Activated naive CD8-positive, alpha-beta T cell treated with anti-CD3 and anti-CD28 coated beads for 36 hours (primary cell): ENCODE measurements around the gene C1orf122. TPM values are rescaled to one million over a fixed set of nuclear protein-coding genes. Genes with fewer than 3 reads are reported as not detected.

Experiments used
- DNase-seq: peaks from one replicate; pipeline ENCODE4 v3.0.0; 2021
- H3K27ac Mint-ChIP-seq: one replicate; pipeline ENCODE4 v1.8.0; 2022; ENCODE audit warnings: mild to moderate bottlenecking, moderate library complexity, mixed read lengths
- H3K27me3 Mint-ChIP-seq: one replicate; pipeline ENCODE4 v1.8.0; 2022; ENCODE audit warnings: mild to moderate bottlenecking, mixed read lengths
- H3K36me3 Mint-ChIP-seq: one replicate; pipeline ENCODE4 v1.8.0; 2021; ENCODE audit warnings: mild to moderate bottlenecking, mixed read lengths
- H3K4me1 Mint-ChIP-seq: one replicate; pipeline ENCODE4 v1.8.0; 2021; ENCODE audit warnings: mixed read lengths
- H3K4me3 Mint-ChIP-seq: one replicate; pipeline ENCODE4 v1.8.0; 2022; ENCODE audit warnings: mild to moderate bottlenecking, moderate library complexity, mixed read lengths
- H3K9me3 Mint-ChIP-seq: one replicate; pipeline ENCODE4 v1.8.0; 2022; ENCODE audit warnings: mixed read lengths
- total RNA-seq, 2 experiments: library from RNA; stranded (reverse); gene quantifications; one replicate each; pipeline ENCODE4 v1.2.3, GENCODE V29; 2021

C1orf122 gene
- total RNA-seq, 2 experiments from 2014 or later, result 26.1 to 27.7 TPM

DNA sequence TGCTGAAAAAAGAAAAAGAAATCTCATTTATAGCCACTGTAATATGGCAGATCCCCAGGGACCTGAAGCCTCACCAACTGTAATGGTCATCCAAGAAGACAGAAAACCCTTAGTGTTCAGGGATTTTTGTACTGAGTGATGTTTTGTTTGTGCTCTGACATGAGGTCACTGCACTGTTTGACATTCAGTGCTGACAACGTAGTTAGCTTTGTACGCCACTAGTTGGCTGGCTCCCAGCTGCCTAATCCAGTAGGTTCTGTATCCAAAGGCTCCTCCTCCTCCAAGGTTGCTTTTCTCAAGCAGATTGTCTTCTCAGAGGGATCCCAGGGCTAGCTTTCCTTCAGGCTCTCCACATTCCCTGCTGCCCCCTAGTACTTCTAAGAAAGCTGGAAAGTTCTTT lies 9.9 kb downstream of the C1orf122 start:
- H3K27ac Mint-ChIP-seq, result no peak overlapping the region
- no peaks in the 10 kb centered on the region for H3K27me3 Mint-ChIP-seq
- no peak overlapping the region for H3K4me3 Mint-ChIP-seq

DNA sequence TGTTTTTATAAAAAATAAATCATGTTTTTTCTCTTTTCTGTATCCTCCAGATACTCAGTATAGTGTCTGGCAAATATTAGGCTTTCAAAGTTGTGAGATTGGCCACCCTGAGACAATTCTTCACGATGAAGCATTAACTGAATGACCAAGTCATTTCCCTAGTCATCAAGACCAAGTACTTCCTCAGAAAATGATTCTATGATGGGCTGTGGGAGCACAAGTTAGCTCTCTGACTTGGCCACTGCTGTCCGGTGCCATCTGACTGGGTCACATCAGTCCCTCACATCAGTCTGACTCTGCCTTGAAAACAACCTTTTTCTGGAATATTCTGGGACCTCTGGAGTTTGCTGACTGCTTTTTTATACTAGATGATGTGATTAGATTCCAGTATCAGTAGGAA lies 13.9 kb downstream of the C1orf122 start:
- Mint-ChIP-seq H3K9me3 (no peaks in the 10 kb centered on the region), H3K4me1 (peaks cover 14% of the 10 kb centered on the region), H3K36me3 (peaks cover 14% of the 10 kb centered on the region), H3K27me3 (no peaks in the 10 kb centered on the region), H3K4me3 (no peak overlapping the region), H3K27ac (no peak overlapping the region)
- no peak for DNase-seq

More for the DNA sequence above, 9.9 kb downstream of the C1orf122 start:
- no peak for DNase-seq
- Mint-ChIP-seq H3K4me1 (no peaks in the 10 kb centered on the region), H3K9me3 (no peaks in the 10 kb centered on the region), H3K36me3 (peaks cover 8% of the 10 kb centered on the region)

DNA sequence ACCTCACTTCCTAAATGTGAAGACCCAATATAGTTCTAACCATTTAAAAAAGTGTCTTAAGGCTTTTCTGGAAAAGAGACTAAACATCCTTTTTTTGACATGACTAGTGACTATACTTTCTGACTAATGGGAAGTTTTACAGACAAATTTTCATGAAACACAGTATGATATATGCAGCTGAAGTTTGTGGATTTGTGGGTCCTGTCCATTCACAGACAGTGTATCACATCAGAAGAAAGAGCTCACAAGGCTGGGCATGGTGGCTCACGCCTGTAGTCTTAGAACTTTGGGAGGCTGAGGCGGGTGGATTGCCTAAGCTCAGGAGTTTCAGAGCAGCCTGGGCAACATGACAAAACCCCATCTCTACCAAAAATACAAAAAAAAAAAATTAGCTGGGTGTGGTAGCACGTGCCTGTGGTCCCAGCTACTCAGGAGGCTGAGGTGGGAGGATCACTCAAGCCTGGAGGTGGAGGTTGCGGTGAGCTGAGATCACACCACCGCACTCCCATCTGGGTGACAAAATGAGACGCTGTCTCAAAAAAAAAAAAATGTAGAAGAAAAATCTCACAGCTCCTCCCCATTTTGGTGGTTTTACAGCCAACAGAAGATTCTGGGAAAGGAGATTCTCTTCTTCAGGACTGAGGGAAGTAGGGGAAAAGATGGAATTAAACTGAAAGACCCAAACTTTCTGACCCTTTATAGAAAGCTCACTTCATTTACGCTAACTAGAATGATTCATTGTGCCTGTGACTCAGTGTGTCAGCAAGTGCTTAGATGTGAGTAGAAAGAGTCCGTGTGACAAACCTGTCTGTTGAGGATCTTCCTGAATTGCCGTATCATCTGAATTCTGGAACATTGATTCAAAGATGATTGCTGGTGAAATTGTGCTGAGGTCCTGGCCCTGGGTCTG lies 15.6 kb downstream of the C1orf122 start:
- no peak for DNase-seq
- Mint-ChIP-seq H3K27ac (no peak overlapping the region), H3K27me3 (no peaks in the 10 kb centered on the region), H3K4me1 (peaks cover 18% of the 10 kb centered on the region), H3K36me3 (peaks cover 22% of the 10 kb centered on the region), H3K9me3 (no peaks in the 10 kb centered on the region), H3K4me3 (no peak overlapping the region)

DNA sequence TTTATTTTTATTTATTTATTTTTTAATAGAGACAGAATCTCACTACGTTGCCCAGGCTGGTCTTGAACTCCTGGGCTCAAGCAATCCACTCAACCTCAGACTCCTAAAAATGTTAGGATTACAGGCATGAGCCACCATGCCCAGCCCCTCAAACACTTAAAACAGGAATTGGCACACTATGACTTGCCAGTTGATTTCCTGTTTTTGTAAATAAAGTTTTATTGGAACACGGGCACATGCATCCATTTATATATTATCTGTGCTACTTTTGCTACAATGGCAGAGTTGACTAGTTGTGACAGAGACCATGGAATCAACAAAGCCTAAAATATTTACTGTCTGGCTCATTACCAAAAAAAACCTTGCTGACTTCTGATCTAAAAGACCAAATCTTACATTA lies 16.4 kb downstream of the C1orf122 start:
- Mint-ChIP-seq H3K9me3 (no peaks in the 10 kb centered on the region), H3K36me3 (peaks cover 22% of the 10 kb centered on the region), H3K4me1 (peaks cover 18% of the 10 kb centered on the region), H3K4me3 (no peak overlapping the region), H3K27me3 (no peaks in the 10 kb centered on the region), H3K27ac (no peak overlapping the region)
- no peak for DNase-seq

DNA sequence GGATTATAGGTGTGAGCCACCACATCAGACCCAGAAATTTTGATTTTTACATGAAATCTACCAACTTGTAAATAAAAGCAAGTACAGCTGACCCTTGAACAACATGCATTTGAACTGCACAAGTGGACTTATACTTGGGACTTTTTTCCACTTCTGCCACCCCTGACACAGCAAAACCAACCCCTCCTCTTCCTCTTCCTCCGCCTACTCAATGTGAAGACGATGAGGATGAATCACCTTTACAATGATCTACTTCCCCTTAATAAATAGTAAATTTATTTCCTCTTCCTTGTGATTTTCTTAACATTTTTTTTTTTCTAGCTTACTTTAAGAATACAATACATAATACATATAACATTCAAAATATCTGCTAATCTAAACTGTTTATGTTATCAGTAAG lies 17.9 kb downstream of the C1orf122 start:
- H3K4me3 Mint-ChIP-seq, result no peak overlapping the region
- H3K36me3 Mint-ChIP-seq, result peaks cover 21% of the 10 kb centered on the region
- peaks cover 18% of the 10 kb centered on the region for H3K4me1 Mint-ChIP-seq
- H3K27me3 Mint-ChIP-seq, result no peaks in the 10 kb centered on the region
- H3K27ac Mint-ChIP-seq, result peak overlapping the region; percentile 52
- no peak for DNase-seq
- H3K9me3 Mint-ChIP-seq, result no peaks in the 10 kb centered on the region

DNA sequence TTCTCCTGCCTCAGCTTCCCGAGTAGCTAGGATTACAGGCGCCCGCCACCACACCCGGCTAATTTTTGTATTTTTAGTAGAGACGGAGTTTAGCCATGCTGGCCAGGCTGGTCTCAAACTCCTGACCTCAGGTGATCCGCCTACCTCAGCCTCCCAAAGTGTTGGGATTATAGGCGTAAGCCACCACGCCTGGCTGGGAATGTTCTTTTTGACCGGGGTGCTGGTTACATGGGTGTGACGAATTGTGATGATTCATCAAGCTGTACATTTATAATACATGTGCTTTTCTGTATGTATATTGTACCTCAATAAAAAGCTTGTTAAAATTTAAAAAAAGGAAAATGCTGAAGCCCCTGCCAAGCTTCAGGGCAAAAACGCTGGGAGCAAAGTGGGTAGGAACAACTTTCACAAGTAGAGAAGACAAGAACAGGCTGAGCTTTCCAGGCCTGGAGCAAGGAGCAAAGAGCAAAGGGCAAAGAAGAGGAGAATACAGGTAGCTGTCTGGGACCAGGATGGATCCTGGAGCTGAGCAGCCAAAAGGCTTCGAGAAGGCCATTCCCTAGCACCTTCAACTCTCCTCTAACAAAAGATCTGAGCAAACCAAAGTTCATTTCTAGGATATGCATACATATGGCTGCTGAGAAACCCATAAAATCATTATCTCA lies 21.0 kb downstream of the C1orf122 start:
- H3K27me3 Mint-ChIP-seq, result no peaks in the 10 kb centered on the region
- H3K27ac Mint-ChIP-seq, result no peak overlapping the region
- peaks cover 18% of the 10 kb centered on the region for H3K4me1 Mint-ChIP-seq
- no peak overlapping the region for H3K4me3 Mint-ChIP-seq
- H3K9me3 Mint-ChIP-seq, result no peaks in the 10 kb centered on the region
- no peak for DNase-seq
- H3K36me3 Mint-ChIP-seq, result peaks cover 19% of the 10 kb centered on the region

DNA sequence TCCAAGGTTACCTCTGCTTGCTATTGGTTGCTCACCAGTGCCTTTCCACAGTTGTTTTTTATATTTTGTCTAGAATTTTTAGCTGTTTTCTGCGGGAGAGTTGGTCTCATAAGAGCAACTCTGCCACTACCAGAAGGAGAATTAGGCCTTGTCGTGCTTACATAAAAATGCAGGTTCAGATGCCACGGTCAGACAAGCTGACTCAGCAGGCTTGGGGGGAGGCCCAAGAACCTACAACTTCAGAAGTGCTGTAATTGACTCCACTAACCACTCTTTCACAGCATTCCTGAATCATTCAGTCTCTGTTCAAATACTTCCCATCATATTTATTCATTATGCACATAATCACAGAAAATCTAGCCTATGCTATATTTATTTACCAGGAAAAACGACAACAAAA lies 23.5 kb downstream of the C1orf122 start:
- Mint-ChIP-seq H3K27ac (no peak overlapping the region), H3K4me1 (peaks cover 6% of the 10 kb centered on the region), H3K27me3 (no peaks in the 10 kb centered on the region), H3K36me3 (peaks cover 19% of the 10 kb centered on the region), H3K4me3 (no peak overlapping the region), H3K9me3 (no peaks in the 10 kb centered on the region)
- DNase-seq, result no peak

DNA sequence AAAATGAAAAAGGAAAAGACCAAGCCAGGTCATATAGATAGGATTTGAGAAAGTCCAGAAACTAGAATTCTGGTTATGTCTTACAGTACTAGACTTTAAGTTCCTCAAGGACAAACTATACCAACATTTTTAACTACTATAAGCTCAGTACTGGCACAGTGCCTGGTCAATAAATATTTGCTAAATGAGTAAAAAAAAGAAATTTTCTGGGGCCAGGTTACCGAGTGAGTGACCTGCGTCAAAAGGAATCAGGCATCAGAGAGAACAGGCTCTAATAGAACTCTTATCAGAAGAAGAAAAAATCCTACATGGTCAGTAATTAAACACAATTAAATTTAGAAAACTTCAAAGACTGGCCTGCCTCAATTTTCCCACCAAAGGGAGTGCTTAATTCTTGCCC lies 24.2 kb downstream of the C1orf122 start:
- Mint-ChIP-seq H3K4me1 (peaks cover under 1% of the 10 kb centered on the region), H3K4me3 (no peak overlapping the region), H3K9me3 (no peaks in the 10 kb centered on the region), H3K27ac (no peak overlapping the region), H3K36me3 (peaks cover 15% of the 10 kb centered on the region), H3K27me3 (no peaks in the 10 kb centered on the region)
- DNase-seq, result no peak

DNA sequence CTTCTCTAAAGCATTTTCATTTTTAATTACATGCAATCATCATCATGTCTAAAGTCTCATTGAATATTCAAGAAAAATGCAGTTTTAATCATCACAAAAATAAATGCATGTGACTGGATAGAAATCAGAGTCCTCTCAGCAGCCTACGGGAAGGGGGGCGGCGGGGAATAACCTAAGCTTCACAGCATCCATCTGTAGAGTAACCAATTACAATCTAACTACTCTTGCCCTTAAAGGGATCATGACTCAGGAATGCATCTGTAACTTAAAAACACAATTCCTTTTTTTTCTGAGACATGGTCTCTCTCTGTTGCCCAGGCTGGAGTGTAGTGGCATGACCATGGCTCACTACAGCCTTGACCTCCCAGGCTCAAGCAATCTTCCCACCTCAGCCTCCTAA lies 29.2 kb downstream of the C1orf122 start:
- DNase-seq, result no peak
- Mint-ChIP-seq H3K27me3 (no peaks in the 10 kb centered on the region), H3K9me3 (no peaks in the 10 kb centered on the region), H3K36me3 (peaks cover 12% of the 10 kb centered on the region), H3K4me1 (no peaks in the 10 kb centered on the region), H3K4me3 (no peak overlapping the region), H3K27ac (no peak overlapping the region)

DNA sequence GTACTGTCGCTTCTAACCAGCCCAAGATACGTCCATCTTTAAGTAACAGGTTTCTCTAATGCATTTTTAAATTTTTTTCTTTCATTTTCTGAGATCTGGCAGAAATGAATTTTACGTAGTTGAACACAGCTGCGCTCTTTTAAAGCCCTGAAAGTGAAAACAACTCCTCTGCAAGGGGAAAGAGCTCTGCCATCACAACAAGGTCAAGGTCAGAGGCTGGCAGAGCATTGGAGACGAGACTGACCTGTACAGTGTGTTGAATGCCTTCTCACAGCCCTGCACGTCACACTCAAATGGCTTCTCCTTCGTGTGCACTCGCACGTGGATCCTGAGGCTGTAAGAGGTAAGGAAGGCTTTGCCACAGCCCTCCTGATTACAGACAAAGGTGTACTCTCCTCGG lies 32.1 kb downstream of the C1orf122 start:
- Mint-ChIP-seq H3K36me3 (peaks cover 4% of the 10 kb centered on the region), H3K4me3 (no peak overlapping the region), H3K4me1 (peaks cover 11% of the 10 kb centered on the region)

DNA sequence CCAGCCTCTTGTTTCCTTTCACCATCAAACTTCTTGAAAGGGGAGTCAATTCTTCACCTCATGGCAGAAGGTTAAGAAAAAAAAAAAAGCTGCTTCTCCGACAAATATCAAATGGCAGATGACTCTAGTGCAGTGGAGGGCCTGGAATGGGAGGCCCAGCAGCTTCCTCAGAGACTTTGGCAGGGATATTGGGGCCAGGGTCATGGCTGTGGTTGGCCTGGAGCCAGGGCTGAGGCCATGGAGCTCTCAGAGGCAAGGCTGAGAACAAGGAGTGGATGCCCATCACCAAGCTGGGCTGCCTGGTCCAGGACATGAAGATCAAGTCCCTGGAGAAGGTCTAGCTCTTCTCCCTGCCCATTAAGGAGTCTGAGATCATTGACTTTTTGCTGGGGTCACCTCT lies 33.1 kb downstream of the C1orf122 start:
- Mint-ChIP-seq H3K36me3 (peaks cover 4% of the 10 kb centered on the region), H3K4me1 (peaks cover 19% of the 10 kb centered on the region), H3K9me3 (no peaks in the 10 kb centered on the region), H3K4me3 (no peak overlapping the region), H3K27me3 (no peaks in the 10 kb centered on the region), H3K27ac (no peak overlapping the region)
- no peak for DNase-seq

More for the DNA sequence above, 32.1 kb downstream of the C1orf122 start:
- H3K9me3 Mint-ChIP-seq, result no peaks in the 10 kb centered on the region
- H3K27ac Mint-ChIP-seq, result no peak overlapping the region
- H3K27me3 Mint-ChIP-seq, result no peaks in the 10 kb centered on the region
- no peak for DNase-seq

DNA sequence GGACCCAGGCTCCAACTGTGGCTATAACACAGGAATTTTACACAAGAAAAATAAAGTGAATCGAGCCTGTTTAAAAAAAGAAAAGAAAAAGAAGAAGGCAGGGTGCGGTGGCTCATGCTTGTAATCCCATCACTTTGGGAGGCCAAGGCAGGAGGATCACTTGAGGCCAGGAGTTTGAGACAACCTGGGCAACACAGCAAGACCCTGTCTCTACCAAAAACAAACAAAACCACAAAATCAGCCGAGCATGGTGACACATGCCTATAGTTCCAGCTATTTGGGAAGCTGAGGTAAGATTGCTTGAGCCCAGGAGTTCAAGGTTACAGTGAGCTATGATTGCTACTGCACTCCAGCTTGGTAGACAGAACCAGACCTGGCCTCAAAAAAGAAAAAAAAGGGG lies 34.1 kb downstream of the C1orf122 start:
- peaks cover 27% of the 10 kb centered on the region for H3K4me1 Mint-ChIP-seq
- no peaks in the 10 kb centered on the region for H3K9me3 Mint-ChIP-seq
- no peak overlapping the region for H3K27ac Mint-ChIP-seq
- peaks cover 3% of the 10 kb centered on the region for H3K36me3 Mint-ChIP-seq
- H3K4me3 Mint-ChIP-seq, result no peak overlapping the region
- no peaks in the 10 kb centered on the region for H3K27me3 Mint-ChIP-seq
- no peak for DNase-seq

DNA sequence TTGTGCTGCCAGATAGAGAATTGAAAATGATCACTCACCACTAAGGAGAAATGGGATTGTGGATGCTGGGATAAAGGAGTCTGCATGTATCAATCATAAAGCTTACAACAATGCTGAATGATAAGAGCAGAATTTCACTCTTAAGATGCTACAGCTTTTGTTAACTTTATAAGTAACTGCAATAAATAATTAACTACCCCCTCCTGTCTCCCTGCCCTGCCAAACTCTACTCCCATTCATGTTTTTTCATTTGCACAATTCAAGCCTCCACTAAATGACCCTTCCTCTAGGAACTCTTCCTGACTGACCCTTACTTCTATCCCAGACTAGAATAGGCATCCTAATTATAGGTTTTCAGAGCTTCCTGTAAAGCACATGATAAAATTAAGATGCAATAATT lies 36.9 kb downstream of the C1orf122 start:
- Mint-ChIP-seq H3K9me3 (no peaks in the 10 kb centered on the region), H3K27ac (no peak overlapping the region), H3K27me3 (no peaks in the 10 kb centered on the region), H3K36me3 (peaks cover 6% of the 10 kb centered on the region), H3K4me1 (peaks cover 36% of the 10 kb centered on the region), H3K4me3 (no peak overlapping the region)
- DNase-seq, result no peak

DNA sequence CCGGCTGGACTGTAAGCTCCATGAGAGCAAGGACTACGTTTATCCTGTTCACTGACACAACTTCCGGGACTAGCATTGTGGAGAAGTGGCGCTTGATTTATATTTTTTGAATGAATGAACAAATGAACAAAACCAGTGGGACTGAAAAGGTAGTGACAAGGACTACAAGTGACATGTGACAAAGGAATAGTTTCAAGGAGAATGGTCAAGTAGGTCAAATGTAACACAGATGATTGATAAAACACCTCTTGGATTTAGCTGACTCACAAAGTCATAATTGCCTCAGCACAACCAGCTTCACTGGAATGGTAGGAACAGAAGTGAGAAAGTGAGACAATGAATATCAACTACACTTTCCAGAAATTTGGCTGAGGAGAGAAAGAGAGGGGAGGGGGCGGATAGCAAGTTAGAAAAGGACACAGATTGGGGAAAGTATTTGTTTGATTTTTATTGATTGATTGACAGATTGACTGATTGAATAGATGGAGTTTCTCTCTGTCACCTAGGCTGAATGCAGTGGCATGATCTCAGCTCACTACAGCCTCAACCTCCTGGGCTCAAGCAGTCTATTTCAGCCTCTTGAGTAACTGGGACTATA lies 37.6 kb downstream of the C1orf122 start:
- DNase-seq, result no peak
- Mint-ChIP-seq H3K4me3 (no peak overlapping the region), H3K36me3 (peaks cover 6% of the 10 kb centered on the region), H3K9me3 (no peaks in the 10 kb centered on the region), H3K4me1 (peaks cover 36% of the 10 kb centered on the region), H3K27ac (peak overlapping the region; percentile 13), H3K27me3 (no peaks in the 10 kb centered on the region)

DNA sequence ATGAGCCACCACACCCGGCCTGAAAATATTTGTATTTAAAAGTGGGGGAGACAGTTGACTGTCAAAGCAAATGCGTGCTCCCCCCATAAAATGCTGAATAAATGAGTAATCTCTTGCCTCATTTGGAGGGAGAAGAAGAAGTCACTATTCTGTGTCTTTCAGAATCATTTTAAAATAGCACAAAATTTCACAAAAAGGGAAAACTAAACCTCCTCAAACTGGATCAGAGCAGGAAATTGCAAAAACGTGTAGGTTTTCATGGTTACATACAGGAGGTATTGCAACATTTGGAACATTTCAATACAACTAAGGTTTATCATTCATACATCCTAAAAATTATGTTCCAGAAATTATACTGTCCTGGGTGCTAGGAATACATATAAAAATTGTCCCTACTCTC lies 38.2 kb downstream of the C1orf122 start:
- DNase-seq, result no peak
- H3K4me3 Mint-ChIP-seq, result no peak overlapping the region
- peaks cover 6% of the 10 kb centered on the region for H3K36me3 Mint-ChIP-seq
- H3K9me3 Mint-ChIP-seq, result no peaks in the 10 kb centered on the region
- no peak overlapping the region for H3K27ac Mint-ChIP-seq
- H3K4me1 Mint-ChIP-seq, result peaks cover 36% of the 10 kb centered on the region
- H3K27me3 Mint-ChIP-seq, result no peaks in the 10 kb centered on the region
